Smooth muscle cell (in vitro differentiated cells): ENCODE results near the gene FRRS1. TPM values are rescaled to one million over a fixed set of nuclear protein-coding genes. Genes with fewer than 3 reads are reported as not detected.

Experiments used
- DNase-seq: peaks from one replicate; lab custom pipeline; 2025; ENCODE audit not compliant: unreplicated experiment; lab: John Stamatoyannopoulos, UW
- H2AFZ ChIP-seq: fragments of 200-600 bp; sonication (generic); 2 replicates; pipeline ENCODE4 v1.6.0; 2016; ENCODE audit warnings: antibody characterized with exemption, low read depth, mild to moderate bottlenecking
- H3F3A ChIP-seq: fragments of 200-600 bp; sonication (generic); 2 replicates; pipeline ENCODE4 v1.6.0; 2017; ENCODE audit warnings: antibody characterized with exemption, low read depth
- H3K27ac ChIP-seq: fragments of 200-600 bp; sonication (generic); 2 replicates; pipeline ENCODE4 v1.5.1; 2016; ENCODE audit warnings: low read depth, mild to moderate bottlenecking
- H3K27me3 ChIP-seq: fragments of 200-600 bp; sonication (generic); 2 replicates; pipeline ENCODE4 v1.6.1; 2016; ENCODE audit warnings: low read depth, mild to moderate bottlenecking
- H3K36me3 ChIP-seq: fragments of 200-600 bp; sonication (generic); 2 replicates; pipeline ENCODE4 v1.5.1; 2016; ENCODE audit warnings: low read depth
- H3K4me1 ChIP-seq: fragments of 200-600 bp; sonication (generic); 2 replicates; pipeline ENCODE4 v1.5.1; 2016; ENCODE audit warnings: low read depth
- H3K4me2 ChIP-seq: fragments of 200-600 bp; sonication (generic); 2 replicates; pipeline ENCODE4 v1.6.0; 2016; ENCODE audit warnings: mild to moderate bottlenecking
- H3K4me3 ChIP-seq: fragments of 200-600 bp; sonication (generic); 2 replicates; pipeline ENCODE4 v1.5.1; 2016; ENCODE audit warnings: mild to moderate bottlenecking
- H3K79me2 ChIP-seq: fragments of 200-600 bp; sonication (generic); 2 replicates; pipeline ENCODE4 v1.6.0; 2016; ENCODE audit warnings: low read depth, mild to moderate bottlenecking
- H3K9ac ChIP-seq: fragments of 200-600 bp; sonication (generic); 2 replicates; pipeline ENCODE4 v1.6.0; 2016; ENCODE audit warnings: low read depth
- H3K9me3 ChIP-seq: fragments of 200-600 bp; sonication (generic); replicated peaks from 2 replicates; pipeline ENCODE4 v1.5.1; 2016; ENCODE audit warnings: low read depth
- H4K20me1 ChIP-seq: fragments of 200-600 bp; sonication (generic); 2 replicates; pipeline ENCODE4 v1.6.0; 2016; ENCODE audit warnings: low read depth
- WGBS: methylation state at CpG from one replicate; pipeline ENCODE4 v1.1.7; 2016; ENCODE audit warnings: low lambda C conversion rate; 5-methylcytosine and 5-hydroxymethylcytosine counted together
- polyA plus RNA-seq: library from polyadenylated mRNA; unstranded; fragments of >200 nt; fragmentation: Nextera tagmentation; extraction: Ambion mirVana; gene quantifications from 2 replicates; pipeline ENCODE4 v1.2.1, GENCODE V29; 2016
- total RNA-seq: library from RNA; depleted of rRNA; stranded (reverse); fragments of >200 nt; gene quantifications from 2 replicates; pipeline ENCODE4 v1.2.3, GENCODE V29; 2014
- TF ChIP-seq, protein P1 (sequence below): fragments of 200-600 bp; sonication (generic); IDR thresholded peaks from 2 replicates; pipeline ENCODE4 v1.5.1; 2017; ENCODE audit warnings: borderline replicate concordance, mild to moderate bottlenecking, antibody characterized with exemption; ENCODE audit not compliant: insufficient read depth, poor library complexity, severe bottlenecking

The FRRS1 gene
- total and polyA plus RNA-seq, 2 experiments from 2014 or later = 0.79 to 17.0 TPM

DNA sequence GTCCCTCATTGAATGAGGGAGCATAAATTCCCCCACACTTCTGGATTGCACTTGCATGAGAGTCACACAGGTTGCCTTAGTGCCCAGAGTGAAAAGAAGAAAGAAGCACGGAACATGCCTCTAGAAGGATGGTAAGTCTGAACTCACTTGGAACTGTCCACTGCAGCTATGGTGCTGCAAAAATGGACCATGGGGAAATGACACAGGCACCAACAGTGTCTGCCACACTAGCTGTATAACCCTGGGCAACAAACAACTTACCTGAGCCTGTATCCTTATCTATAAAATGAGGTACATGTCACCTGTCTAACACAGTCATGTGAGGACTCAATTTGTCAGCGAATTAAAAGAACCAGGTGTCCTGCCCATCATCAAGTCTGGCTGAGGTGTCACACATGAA, 69.8 kb downstream of the FRRS1 start:
- H3K27ac ChIP-seq = no peak overlapping the region
- no peak overlapping the region for H2AFZ ChIP-seq
- H3K36me3 ChIP-seq = no peaks in the 10 kb centered on the region
- WGBS = 87% methylated on average over 2 of the region's 2 CpGs
- no peak overlapping the region for H3K9ac ChIP-seq
- no peaks in the 10 kb centered on the region for H4K20me1 ChIP-seq
- TF ChIP-seq, protein P1, sequence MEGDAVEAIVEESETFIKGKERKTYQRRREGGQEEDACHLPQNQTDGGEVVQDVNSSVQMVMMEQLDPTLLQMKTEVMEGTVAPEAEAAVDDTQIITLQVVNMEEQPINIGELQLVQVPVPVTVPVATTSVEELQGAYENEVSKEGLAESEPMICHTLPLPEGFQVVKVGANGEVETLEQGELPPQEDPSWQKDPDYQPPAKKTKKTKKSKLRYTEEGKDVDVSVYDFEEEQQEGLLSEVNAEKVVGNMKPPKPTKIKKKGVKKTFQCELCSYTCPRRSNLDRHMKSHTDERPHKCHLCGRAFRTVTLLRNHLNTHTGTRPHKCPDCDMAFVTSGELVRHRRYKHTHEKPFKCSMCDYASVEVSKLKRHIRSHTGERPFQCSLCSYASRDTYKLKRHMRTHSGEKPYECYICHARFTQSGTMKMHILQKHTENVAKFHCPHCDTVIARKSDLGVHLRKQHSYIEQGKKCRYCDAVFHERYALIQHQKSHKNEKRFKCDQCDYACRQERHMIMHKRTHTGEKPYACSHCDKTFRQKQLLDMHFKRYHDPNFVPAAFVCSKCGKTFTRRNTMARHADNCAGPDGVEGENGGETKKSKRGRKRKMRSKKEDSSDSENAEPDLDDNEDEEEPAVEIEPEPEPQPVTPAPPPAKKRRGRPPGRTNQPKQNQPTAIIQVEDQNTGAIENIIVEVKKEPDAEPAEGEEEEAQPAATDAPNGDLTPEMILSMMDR = no peak
- H3K9me3 ChIP-seq = no peaks in the 10 kb centered on the region
- H3K4me3 ChIP-seq = no peak overlapping the region
- H3K4me2 ChIP-seq = no peak overlapping the region
- H3K27me3 ChIP-seq = no peaks in the 10 kb centered on the region
- no peaks in the 10 kb centered on the region for H3K4me1 ChIP-seq
- DNase-seq = no peak
- no peaks in the 10 kb centered on the region for H3F3A ChIP-seq
- H3K79me2 ChIP-seq = no peaks in the 10 kb centered on the region

DNA sequence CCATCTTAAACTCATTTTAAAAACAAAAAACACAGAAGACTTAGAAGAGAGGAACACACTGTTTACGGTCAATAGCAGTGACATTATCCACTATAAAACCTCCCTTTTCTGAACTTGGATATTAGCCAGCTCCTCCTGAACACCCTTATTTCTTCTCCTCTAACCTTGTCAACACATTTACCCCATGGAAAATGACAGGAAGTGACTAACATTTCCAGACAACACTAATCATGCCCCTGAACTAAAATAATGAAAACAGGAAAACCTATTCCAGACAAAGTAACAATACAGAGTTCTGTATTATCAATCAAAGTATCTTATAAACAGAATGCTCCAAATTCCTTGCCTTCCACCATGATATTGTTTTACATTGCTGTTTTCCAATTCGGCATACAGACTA, 75.3 kb downstream of the FRRS1 start:
- no peak for DNase-seq
- 73% methylated on average over 2 of the region's 2 CpGs for WGBS

DNA sequence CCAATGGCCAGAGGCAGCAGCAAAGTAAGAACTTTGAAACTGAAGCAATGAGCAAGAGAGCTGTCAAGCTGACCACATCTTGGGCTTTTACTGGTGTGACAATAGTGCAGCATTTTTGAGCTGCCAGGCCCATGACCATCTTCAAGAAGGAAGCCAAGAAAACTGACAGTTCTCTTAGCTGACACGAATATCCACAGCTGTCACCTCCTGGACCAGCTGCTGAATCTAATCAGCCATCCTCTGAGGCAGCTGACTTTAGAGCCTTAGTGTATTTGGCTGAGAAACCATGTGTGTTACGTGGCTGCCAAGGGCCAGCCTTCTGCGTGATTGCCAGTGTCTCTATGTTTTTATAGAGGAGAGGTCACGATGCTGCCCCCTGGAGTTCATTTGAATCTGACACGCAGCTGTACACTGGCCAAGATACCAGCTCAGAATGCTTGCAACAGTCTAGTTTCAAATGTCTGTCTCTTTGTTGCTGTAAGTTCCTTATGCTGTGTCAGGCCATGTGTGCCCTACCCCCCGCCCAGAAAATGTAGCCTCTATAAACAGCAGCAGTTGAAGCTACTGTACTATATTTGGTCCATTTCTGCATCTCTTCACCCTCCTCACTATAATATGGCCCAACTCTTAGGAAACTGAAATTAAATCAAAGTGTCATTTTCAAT, 80.8 kb downstream of the FRRS1 start:
- Histone ChIP-seq H3K27ac (peak overlapping the region; percentile 9), H3K4me3 (no peak overlapping the region), H3K4me2 (no peak overlapping the region), H3K36me3 (no peaks in the 10 kb centered on the region), H3K9me3 (no peaks in the 10 kb centered on the region), H4K20me1 (no peaks in the 10 kb centered on the region), H3K9ac (no peak overlapping the region), H3K4me1 (no peaks in the 10 kb centered on the region), H3K79me2 (no peaks in the 10 kb centered on the region), H3K27me3 (no peaks in the 10 kb centered on the region), H3F3A (no peaks in the 10 kb centered on the region), H2AFZ (peak overlapping the region; percentile 30)
- WGBS = 21% methylated on average over 6 of the region's 6 CpGs
- TF ChIP-seq, protein P1 = peak; percentile 49
- DNase-seq = peak; percentile 32

More for the DNA sequence above, 75.3 kb downstream of the FRRS1 start:
- TF ChIP-seq, protein P1 = no peak
- no peak overlapping the region for H3K27ac ChIP-seq
- no peak overlapping the region for H3K9ac ChIP-seq
- H3K4me3 ChIP-seq = no peak overlapping the region
- no peaks in the 10 kb centered on the region for H3K36me3 ChIP-seq
- no peaks in the 10 kb centered on the region for H4K20me1 ChIP-seq
- no peak overlapping the region for H3K4me2 ChIP-seq
- no peaks in the 10 kb centered on the region for H3K79me2 ChIP-seq
- no peaks in the 10 kb centered on the region for H3F3A ChIP-seq
- no peak overlapping the region for H2AFZ ChIP-seq
- no peaks in the 10 kb centered on the region for H3K27me3 ChIP-seq
- H3K9me3 ChIP-seq = no peaks in the 10 kb centered on the region
- no peaks in the 10 kb centered on the region for H3K4me1 ChIP-seq

DNA sequence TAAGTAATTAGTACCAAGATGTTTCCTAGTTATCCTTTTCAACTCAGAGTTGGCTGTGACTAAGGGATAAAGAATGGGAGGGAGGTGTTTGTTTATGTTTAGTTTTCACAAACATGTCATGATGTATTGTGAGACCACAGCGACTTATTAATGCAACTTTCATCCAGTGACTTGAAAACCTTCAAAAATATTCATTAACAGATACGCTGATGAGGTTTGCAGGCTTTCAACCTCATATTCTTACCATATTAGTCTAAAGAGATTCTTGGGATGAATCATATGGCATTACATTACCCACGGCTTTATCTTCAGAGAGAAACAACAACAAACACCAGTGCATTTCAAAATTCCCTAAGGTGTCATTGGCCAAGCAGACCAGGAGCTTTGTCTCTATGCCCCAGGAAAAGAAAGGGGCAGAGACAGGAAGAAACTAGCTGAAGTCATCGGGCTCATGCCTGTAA, 84.1 kb downstream of the FRRS1 start:
- Histone ChIP-seq H3K4me3 (no peak overlapping the region), H3K79me2 (no peaks in the 10 kb centered on the region), H2AFZ (no peak overlapping the region), H3K27ac (peak overlapping the region; percentile 49), H3K36me3 (no peaks in the 10 kb centered on the region), H3K9me3 (no peaks in the 10 kb centered on the region), H4K20me1 (no peaks in the 10 kb centered on the region), H3K4me1 (no peaks in the 10 kb centered on the region), H3K27me3 (no peaks in the 10 kb centered on the region), H3F3A (no peaks in the 10 kb centered on the region), H3K9ac (no peak overlapping the region), H3K4me2 (peak overlapping the region; percentile 12)
- TF ChIP-seq, protein P1 = no peak
- DNase-seq = no peak
- WGBS = 26% methylated on average over 4 of the region's 4 CpGs
